ENCODE measurements around the gene DPF3. TPM values are rescaled to one million over a fixed set of nuclear protein-coding genes. Genes with fewer than 3 reads are reported as not detected.
A peak's percentile ranks its signal among the peaks of the same experiment; 100 is the strongest.

Gene DPF3
- total RNA-seq, 1 donor from 2014 or later: 27.3 TPM

- ATAC-seq (no peak), DNase-seq (ENCODE audit: missing footprints) (no peak)
- intact Hi-C loops (cut with DNase I): no loop called here
Observed at GRCh38 chr14:72739446-72740405, 154.2 kb downstream of the DPF3 start.

DNA sequence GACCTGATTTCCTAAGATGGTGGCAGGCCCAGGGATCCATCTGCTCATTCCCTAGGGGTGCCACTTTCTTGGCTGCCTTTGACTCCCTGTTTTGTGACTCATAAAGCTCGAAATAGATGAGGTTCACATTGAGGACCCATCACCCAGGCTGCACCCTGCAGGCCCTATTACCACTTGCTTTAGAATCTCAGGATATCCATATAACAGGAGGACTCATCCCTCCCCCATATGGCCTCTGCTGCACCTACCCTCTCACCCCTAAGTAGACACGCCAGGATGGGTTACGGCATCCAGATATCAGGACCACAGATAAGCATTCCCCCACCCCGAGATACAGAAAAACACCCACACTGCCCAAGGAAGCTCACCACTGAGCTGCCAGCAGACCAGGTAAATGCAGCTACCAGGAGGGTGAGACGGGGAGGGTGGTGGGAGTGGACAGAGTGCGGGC is 155.7 kb downstream of the DPF3 start:
- intact Hi-C loops (cut with DNase I): no loop called here
- DNase-seq (ENCODE audit: missing footprints) (no peak), ATAC-seq (no peak)

- intact Hi-C loops (cut with DNase I): no loop called here
- DNase-seq (ENCODE audit: missing footprints) (no peak), ATAC-seq (no peak)
Observed at GRCh38 chr14:72737560-72737943, 156.3 kb downstream of the DPF3 start.

DNA sequence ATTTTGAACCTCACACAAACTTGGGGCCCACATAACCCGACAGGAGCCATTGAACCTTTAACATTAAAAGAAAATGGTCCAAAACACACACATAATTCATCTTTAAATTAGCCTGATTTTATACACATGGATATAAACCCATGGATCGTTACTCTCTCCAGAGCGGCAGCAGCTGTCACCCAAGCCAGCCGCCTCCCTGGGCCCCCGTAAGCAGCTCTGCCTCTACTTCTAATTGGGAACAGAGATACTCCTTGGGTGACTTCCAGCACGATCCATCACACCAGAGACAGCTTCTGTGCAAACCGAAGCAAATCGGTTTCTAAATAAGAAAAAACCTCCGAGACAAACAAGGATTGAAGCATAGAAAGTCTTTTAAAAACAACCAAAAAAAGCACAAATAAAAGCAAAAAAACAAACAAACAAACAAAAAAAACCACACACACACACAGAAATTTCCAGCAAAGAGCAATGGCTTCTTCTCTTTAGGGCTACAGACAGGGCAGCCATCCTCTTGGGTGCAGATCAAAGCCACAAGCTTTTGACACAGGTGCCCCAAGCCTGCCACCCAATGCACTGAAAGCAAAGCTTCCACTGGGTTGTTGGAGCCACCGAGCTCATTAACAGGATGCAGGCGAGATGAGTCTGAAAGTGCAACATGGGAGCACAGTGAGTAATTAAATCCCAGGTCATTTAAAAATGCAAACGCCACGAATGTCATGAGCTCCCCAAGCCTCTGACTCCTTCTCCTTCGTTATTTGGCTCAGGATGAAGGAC is 156.9 kb downstream of the DPF3 start:
- intact Hi-C loops (cut with DNase I): no loop called here
- DNase-seq (ENCODE audit: missing footprints) (no peak), ATAC-seq (no peak)

- ATAC-seq: no peak
- no peak for DNase-seq (ENCODE audit: missing footprints)
- intact Hi-C loops (cut with DNase I): no loop called here
Observed at GRCh38 chr14:72736308-72736707, 157.6 kb downstream of the DPF3 start.

GRCh38 chr14:72732022-72732780 is 161.7 kb downstream of the DPF3 start:
- intact Hi-C loops (cut with DNase I): no loop called here
- peak; percentile 22 for ATAC-seq
- no peak for DNase-seq (ENCODE audit: missing footprints)

DNA sequence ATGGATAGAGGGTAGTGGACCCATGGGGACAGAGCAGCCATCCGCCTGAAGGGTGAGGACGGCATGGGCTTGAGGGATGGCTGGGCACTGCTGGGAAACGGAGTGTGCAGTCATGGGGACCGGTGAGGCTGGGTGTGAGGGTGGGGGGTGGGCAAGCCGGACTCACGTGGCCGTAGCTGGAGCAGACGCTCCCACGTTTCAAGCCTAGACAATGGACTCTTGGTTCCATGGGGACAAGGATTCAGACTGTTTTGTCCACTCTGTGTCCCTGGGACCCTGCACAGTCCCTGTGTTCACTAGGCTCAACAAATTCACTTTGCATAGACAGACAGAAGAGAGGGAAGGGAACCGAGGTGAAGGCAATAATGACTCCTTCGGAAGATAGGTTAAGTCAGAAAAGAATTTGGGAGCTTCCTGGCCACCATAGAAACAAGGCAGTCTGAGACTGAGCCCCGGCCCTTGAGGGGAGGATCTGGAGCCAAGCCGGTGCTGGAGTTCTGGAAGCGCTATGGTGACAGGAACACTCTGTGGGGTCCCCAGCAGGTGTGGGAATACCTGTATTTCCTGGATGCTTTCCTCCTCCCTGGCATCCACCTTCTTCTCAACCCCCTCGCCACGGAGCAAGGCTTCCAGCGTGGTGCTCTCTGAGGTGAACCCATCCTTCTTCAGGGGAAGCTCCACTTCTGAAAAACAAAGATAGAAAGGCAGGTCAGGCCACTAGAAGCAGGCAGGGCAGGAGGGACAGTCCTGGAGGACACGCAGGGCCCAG is 162.5 kb downstream of the DPF3 start:
- ATAC-seq (no peak), DNase-seq (ENCODE audit: missing footprints) (no peak)
- intact Hi-C loops (cut with DNase I): no loop called here

DNA sequence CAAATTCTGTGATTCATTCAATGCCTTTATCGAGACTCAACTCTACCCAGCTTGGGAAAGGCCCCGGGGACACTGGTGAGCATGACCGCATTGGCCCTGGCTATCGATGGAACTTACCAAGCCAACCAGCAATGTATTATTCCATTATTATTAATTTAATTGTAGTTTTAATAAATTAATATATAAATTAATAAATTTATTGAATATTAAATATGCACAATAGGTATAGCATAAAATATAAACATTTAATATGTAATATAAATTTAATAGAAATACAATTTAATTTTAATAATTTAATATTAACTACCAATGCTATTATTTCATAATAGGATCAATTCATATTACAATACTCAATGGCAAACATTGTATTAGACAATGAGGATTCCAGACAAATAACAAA is 163.4 kb downstream of the DPF3 start:
- intact Hi-C loops (cut with DNase I): no loop called here
- DNase-seq (ENCODE audit: missing footprints) (no peak), ATAC-seq (no peak)

GRCh38 chr14:72726444-72726843 is 167.5 kb downstream of the DPF3 start:
- DNase-seq (ENCODE audit: missing footprints) (no peak), ATAC-seq (no peak)
- intact Hi-C loops (cut with DNase I): no loop called here

DNA sequence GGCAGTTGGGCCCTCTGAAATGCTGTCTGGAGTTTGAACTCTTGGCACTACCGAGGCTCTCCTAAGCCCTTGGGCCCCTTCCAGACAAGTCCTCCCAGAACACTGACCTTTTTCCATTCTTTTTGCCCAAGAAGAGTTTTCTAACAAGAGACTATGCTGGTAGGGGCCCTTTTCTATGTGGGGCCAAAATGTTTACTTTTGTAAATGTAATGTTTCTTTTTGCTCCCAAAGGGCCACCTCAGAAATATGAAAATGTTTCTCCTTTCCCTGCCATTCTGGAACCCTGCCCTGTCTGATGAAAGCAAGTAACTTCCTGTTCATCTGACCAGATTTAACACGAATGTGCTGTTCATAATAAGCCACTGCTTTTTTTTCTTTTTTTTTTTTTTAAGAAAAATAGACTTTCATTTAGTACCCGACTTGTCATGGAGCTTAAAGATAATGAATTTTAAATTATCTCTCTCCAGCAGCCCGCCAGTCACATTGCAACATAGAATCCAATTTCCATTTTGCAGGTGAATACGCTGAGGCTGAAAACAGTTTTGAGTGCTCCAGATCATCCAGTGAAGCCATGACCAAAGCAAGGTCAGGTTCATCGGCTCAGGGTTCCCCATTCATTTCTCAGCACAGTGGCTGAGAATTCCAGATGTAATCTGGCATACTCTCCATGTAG is 169.9 kb downstream of the DPF3 start:
- no peak for ATAC-seq
- intact Hi-C loops (cut with DNase I): no loop called here

GRCh38 chr14:72722201-72722785 is 171.6 kb downstream of the DPF3 start:
- DNase-seq (ENCODE audit: missing footprints) (no peak), ATAC-seq (peak; percentile 66)
- intact Hi-C loops (cut with DNase I): no loop called here

More for the DNA sequence above, 169.9 kb downstream of the DPF3 start:
- no peak for DNase-seq (ENCODE audit: missing footprints)

- no peak for DNase-seq (ENCODE audit: missing footprints)
- no peak for ATAC-seq
- intact Hi-C loops (cut with DNase I): no loop called here
Observed at GRCh38 chr14:72721083-72721482, 172.8 kb downstream of the DPF3 start.

GRCh38 chr14:72717220-72717619 is 176.7 kb downstream of the DPF3 start:
- ATAC-seq: no peak
- DNase-seq (ENCODE audit: missing footprints): no peak
- intact Hi-C loops (cut with DNase I): loop anchor here (5.0 kb wide), 2 partner anchors 75 to 95 kb away; no protein-coding TSS in a partner anchor

GRCh38 chr14:72716476-72716875 is 177.4 kb downstream of the DPF3 start:
- no peak for DNase-seq (ENCODE audit: missing footprints)
- ATAC-seq: no peak
- intact Hi-C loops (cut with DNase I): loop anchor here (5.0 kb wide), 2 partner anchors 76 to 96 kb away; no protein-coding TSS in a partner anchor

DNA sequence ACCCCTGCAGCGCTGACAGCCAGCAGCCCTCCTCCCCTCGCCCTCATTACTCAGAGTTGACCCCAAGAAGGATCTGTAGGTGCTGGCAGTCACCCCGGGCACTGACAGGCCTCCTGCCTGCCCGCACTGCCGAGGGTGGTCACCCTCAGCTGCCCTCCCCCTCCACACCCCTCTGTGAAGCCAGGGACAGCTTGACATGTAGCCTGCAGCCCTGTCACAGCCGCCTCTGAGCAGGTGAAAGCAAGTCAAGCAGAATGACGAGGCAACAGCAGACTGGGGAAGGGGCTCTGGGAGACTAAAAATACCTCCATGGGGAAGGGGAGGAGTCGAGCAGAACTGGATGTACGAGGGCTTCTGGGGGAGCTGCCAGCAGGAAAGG is 178.1 kb downstream of the DPF3 start:
- ATAC-seq: peak; percentile 86
- intact Hi-C loops (cut with DNase I): loop anchor here (2.0 to 5.0 kb wide), 3 partner anchors 76 to 179 kb away; partner anchors contain the start of gene DPF3
- DNase-seq (ENCODE audit: missing footprints): peak; percentile 83

DNA sequence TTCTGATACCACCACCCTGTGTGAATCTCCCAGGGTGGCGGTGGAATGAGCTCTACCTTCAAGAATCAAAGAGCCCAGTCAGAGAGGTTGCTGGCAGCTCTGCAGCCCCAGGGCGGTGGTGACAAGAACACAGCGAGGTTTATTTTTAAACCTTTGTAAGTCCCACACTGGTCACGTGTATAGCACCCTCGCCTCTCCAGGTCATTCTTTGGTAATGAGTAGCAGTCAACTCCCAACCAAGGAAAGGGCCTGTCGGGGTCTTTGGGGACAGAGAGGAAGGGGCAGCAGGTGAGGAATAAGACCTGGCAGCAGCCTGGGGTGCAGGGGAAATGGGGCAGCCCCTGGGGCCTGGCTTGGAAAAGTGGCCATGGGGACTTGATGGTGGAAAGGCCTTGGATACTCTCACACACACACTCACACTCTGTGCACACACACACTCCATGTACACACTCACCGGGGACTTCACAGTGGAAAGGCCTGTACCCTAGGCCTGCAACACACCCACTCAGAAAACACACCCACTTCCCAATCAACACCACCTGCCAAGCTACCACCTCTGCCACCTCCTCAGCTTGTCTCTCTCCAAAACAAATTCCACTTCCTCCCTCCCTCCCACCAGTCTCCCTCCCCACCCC is 178.6 kb downstream of the DPF3 start:
- intact Hi-C loops (cut with DNase I): loop anchor here (2.0 to 5.0 kb wide), 3 partner anchors 77 to 179 kb away; partner anchors contain the start of gene DPF3
- DNase-seq (ENCODE audit: missing footprints) (no peak), ATAC-seq (peak; percentile 81)

DNA sequence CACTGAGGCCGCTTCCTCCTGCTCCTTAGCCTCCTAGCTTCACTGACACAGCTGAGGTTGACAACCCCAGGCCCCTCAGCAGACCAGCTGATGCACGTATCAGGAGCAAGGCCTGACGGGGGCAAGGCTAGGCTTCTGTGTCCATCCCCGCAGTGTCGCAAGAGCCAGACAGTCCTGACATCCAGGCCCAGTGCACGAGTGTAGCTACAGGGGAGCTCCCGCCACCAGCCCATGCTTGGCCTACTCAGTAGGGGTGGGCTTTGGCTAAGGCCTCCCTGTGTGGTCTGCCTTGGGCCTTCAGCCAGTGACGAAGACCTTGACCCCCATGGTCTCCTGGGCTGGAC is 179.1 kb downstream of the DPF3 start:
- intact Hi-C loops (cut with DNase I): loop anchor here (2.0 to 5.0 kb wide), 3 partner anchors 77 to 180 kb away; partner anchors contain the start of gene DPF3
- peak; percentile 71 for DNase-seq (ENCODE audit: missing footprints)

More for the DNA sequence above, 179.1 kb downstream of the DPF3 start:
- peak; percentile 42 for ATAC-seq
